A673 (cell line): Measurements from ENCODE around the gene TMC1. TPM values are rescaled to one million over a fixed set of nuclear protein-coding genes. Genes with fewer than 3 reads are reported as not detected.

Source experiments
- BruUV-seq: library from RNA; stranded (reverse); fragments of 400-500 nt; replicated peaks from 2 replicates; lab custom pipeline; 2021; lab: Mats Ljungman, UMichigan
- CTCF ChIA-PET: fragments of 300-600 bp; sonication (Branson Sonifier 250); formaldehyde crosslinking; loops from one replicate; lab custom pipeline; 2022; ENCODE audit warnings: antibody characterized with exemption; lab: Charles Lee
- POLR2A ChIA-PET: fragments of 300-600 bp; sonication (Branson Sonifier 250); formaldehyde crosslinking; loops from one replicate; lab custom pipeline; 2022; ENCODE audit warnings: antibody characterized with exemption; ENCODE audit not compliant: low non-redundant PET; lab: Charles Lee
- DNase-seq: peaks from one replicate; pipeline ENCODE4 v3.0.0-alpha.2; 2015; ENCODE audit warnings: low spot score
- H3K27ac ChIP-seq: fragments of 200-600 bp; sonication (generic); 2 replicates; pipeline ENCODE4 v1.5.1; 2016; ENCODE audit warnings: mixed run types, low read depth, mild to moderate bottlenecking, mixed read lengths, antibody characterized with exemption, low read length; ENCODE audit not compliant: poor library complexity, severe bottlenecking
- H3K27me3 ChIP-seq: fragments of 200-600 bp; sonication (generic); replicated peaks from 2 replicates; pipeline ENCODE4 v1.6.1; 2017; ENCODE audit warnings: mixed run types, low read depth, mild to moderate bottlenecking, mixed read lengths, antibody characterized with exemption, low read length; ENCODE audit not compliant: insufficient read depth, poor library complexity
- H3K36me3 ChIP-seq: fragments of 200-600 bp; sonication (generic); 2 replicates; pipeline ENCODE4 v1.6.1; 2016; ENCODE audit warnings: mixed run types, mild to moderate bottlenecking, mixed read lengths, antibody characterized with exemption, low read length; ENCODE audit not compliant: insufficient read depth, poor library complexity, severe bottlenecking
- H3K4me1 ChIP-seq: fragments of 200-600 bp; sonication (generic); 2 replicates; pipeline ENCODE4 v1.6.1; 2017; ENCODE audit warnings: mixed run types, mild to moderate bottlenecking, mixed read lengths, antibody characterized with exemption, low read length; ENCODE audit not compliant: insufficient read depth, poor library complexity, severe bottlenecking
- H3K4me3 ChIP-seq: fragments of 200-600 bp; sonication (generic); 2 replicates; pipeline ENCODE4 v1.5.1; 2016; ENCODE audit warnings: low read depth, mixed run types, mild to moderate bottlenecking, mixed read lengths, low read length; ENCODE audit not compliant: poor library complexity, severe bottlenecking
- H3K9me3 ChIP-seq: fragments of 200-600 bp; sonication (generic); 2 replicates; pipeline ENCODE4 v1.6.1; 2016; ENCODE audit warnings: mixed run types, low read depth, mild to moderate bottlenecking, mixed read lengths, antibody characterized with exemption, low read length; ENCODE audit not compliant: poor library complexity, severe bottlenecking
- CTCF ChIP-seq: fragments of 300-800, 200-600 bp; sonication (generic); conservative IDR thresholded peaks from 2 replicates; pipeline ENCODE4 v1.5.1; 2017; ENCODE audit warnings: low read depth, mild to moderate bottlenecking, antibody characterized with exemption, low read length, moderate library complexity, mixed read lengths
- EZH2 ChIP-seq: fragments of 200-600 bp; sonication (generic); IDR thresholded peaks from 2 replicates; pipeline ENCODE4 v1.6.1; 2017; ENCODE audit warnings: borderline replicate concordance, low read depth, mild to moderate bottlenecking, mixed read lengths, antibody characterized with exemption, low read length; ENCODE audit not compliant: poor library complexity, severe bottlenecking
- intact Hi-C: fragments of 100-400 bp; cut with micrococcal nuclease; formaldehyde crosslinking; loops from one replicate; pipeline ENCODE4 v1.10.0; 2022; ENCODE audit not compliant: unreplicated experiment
- total RNA-seq: library from RNA; stranded (reverse); gene quantifications from 2 replicates; pipeline ENCODE4 v1.2.3, GENCODE V29; 2021

The TMC1 gene
- total RNA-seq, 1 experiment from 2014 or later = 0.75 TPM

- ChIA-PET POLR2A (no interaction called here), CTCF (no interaction called here)
- TF ChIP-seq EZH2 (no peak), CTCF (no peak)
- Histone ChIP-seq H3K27ac (no peak overlapping the region), H3K9me3 (no peaks in the 10 kb centered on the region), H3K4me3 (no peak overlapping the region), H3K27me3 (no peaks in the 10 kb centered on the region), H3K4me1 (no peaks in the 10 kb centered on the region), H3K36me3 (no peaks in the 10 kb centered on the region)
- intact Hi-C loops = no loop called here
- DNase-seq = no peak
- BruUV-seq = no TSS peak
These were observed 295.3 kb downstream of the TMC1 start for GRCh38 chr9:72816666-72817065.

GRCh38 chr9:72817413-72817812 lies 296.0 kb downstream of the TMC1 start:
- BruUV-seq = no TSS peak
- H3K36me3 ChIP-seq = no peaks in the 10 kb centered on the region
- no peak for DNase-seq
- CTCF ChIA-PET = interaction anchor here (1.0 kb wide), 1 partner anchor 541 kb away, joined by 4 read pairs; no protein-coding TSS in a partner anchor
- TF ChIP-seq EZH2 (no peak), CTCF (no peak)
- H3K27ac ChIP-seq = no peak overlapping the region
- no peaks in the 10 kb centered on the region for H3K9me3 ChIP-seq
- POLR2A ChIA-PET = no interaction called here
- no peaks in the 10 kb centered on the region for H3K27me3 ChIP-seq
- no peaks in the 10 kb centered on the region for H3K4me1 ChIP-seq
- H3K4me3 ChIP-seq = no peak overlapping the region
- intact Hi-C loops = no loop called here

DNA sequence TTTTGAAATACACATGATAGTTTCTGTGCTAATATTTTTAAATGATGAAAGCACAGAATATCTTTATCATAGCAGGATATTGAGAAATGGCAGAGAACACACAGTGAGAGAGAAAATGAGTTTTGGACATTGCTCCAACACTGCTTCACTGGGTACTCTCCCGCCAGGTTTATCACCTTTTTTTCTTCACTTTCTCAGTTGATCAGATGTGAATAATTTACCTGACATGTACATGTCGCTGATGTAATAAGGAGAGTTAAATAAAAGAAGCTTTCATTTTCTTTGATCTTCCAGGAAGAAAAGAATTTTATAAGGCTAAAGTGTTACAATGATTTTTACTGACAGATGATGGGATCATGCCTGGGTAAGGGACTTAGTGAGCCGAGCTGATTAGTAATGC lies 297.0 kb downstream of the TMC1 start:
- Histone ChIP-seq H3K4me1 (no peaks in the 10 kb centered on the region), H3K4me3 (no peak overlapping the region), H3K36me3 (no peaks in the 10 kb centered on the region), H3K27me3 (no peaks in the 10 kb centered on the region), H3K27ac (no peak overlapping the region), H3K9me3 (no peaks in the 10 kb centered on the region)
- intact Hi-C loops = no loop called here
- TF ChIP-seq EZH2 (no peak), CTCF (no peak)
- CTCF ChIA-PET = interaction anchor here (1.0 kb wide), 1 partner anchor 542 kb away, joined by 4 read pairs; no protein-coding TSS in a partner anchor
- BruUV-seq = no TSS peak
- DNase-seq = no peak
- POLR2A ChIA-PET = no interaction called here
